Lung (tissue), 12 donors: ENCODE measurements around the gene COBL. TPM values are rescaled to one million over a fixed set of nuclear protein-coding genes. Genes with fewer than 3 reads are reported as not detected.
A peak's percentile ranks its signal among the peaks of the same experiment; 100 is the strongest.

Experiments
- ATAC-seq: fragments of 200-7000 bp; cut with Tn5 transposase; one replicate; pipeline ENCODE4 v1.9.1; 2020; ENCODE audit warnings: moderate number of reproducible peaks; ENCODE audit not compliant: insufficient read depth, low FRiP score
- DNase-seq, 3 donors: peaks; one replicate each; pipeline ENCODE4 v3.0.0-alpha.2; 2013 to 2017
- H3K27ac ChIP-seq, 2 donors: one replicate each; pipeline ENCODE4 v1.5.1; 2013; ENCODE audit warnings: mild to moderate bottlenecking in 2 of 2, moderate library complexity in 2 of 2, control low read depth in 1 of 2, inconsistent platforms in 1 of 2, low read depth in 1 of 2, low read length in 1 of 2
- H3K27me3 ChIP-seq, 3 donors: one replicate each; pipeline ENCODE4 v1.5.1; 2013; ENCODE audit warnings: low read length in 2 of 3; ENCODE audit not compliant: control insufficient read depth in 3 of 3, insufficient read depth in 3 of 3
- H3K36me3 ChIP-seq, 4 donors: one replicate each; pipeline ENCODE4 v1.5.1; 2013; ENCODE audit warnings: low read length in 4 of 4, mild to moderate bottlenecking in 1 of 4, moderate library complexity in 1 of 4; ENCODE audit not compliant: control insufficient read depth in 4 of 4, insufficient read depth in 4 of 4
- H3K4me1 ChIP-seq, 5 donors: one replicate each; pipeline ENCODE4 v1.5.1; 2013; ENCODE audit warnings: low read length in 5 of 5, mild to moderate bottlenecking in 2 of 5, moderate library complexity in 1 of 5; ENCODE audit not compliant: control insufficient read depth in 5 of 5, insufficient read depth in 5 of 5
- H3K4me3 ChIP-seq: one replicate; pipeline ENCODE4 v1.5.1; 2013; ENCODE audit warnings: mild to moderate bottlenecking, control low read depth, moderate library complexity
- H3K9ac ChIP-seq, 2 donors: one replicate each; pipeline ENCODE4 v1.5.1; 2013; ENCODE audit warnings: low read length in 2 of 2, control low read depth in 1 of 2; ENCODE audit not compliant: insufficient read depth in 1 of 2
- H3K9me3 ChIP-seq, 4 donors: one replicate each; pipeline ENCODE4 v1.5.1; 2013; ENCODE audit warnings: low read length in 3 of 4, mild to moderate bottlenecking in 1 of 4, moderate library complexity in 1 of 4; ENCODE audit not compliant: control insufficient read depth in 4 of 4, insufficient read depth in 3 of 4
- CTCF ChIP-seq: IDR thresholded peaks from 2 replicates; pipeline ENCODE4 v1.5.1; 2012; ENCODE audit warnings: mild to moderate bottlenecking; ENCODE audit errors: control extremely low read depth, extremely low read depth
- WGBS, 2 donors: extraction: QIAGEN DNeasy Blood & Tissue Kit; methylation state at CpG; one replicate each; pipeline ENCODE4 v1.1.7; 2013; 5-methylcytosine and 5-hydroxymethylcytosine counted together
- polyA plus RNA-seq, 2 donors: library from polyadenylated mRNA; stranded (reverse); fragments of 200-250 nt; gene quantifications; one replicate each; pipeline ENCODE4 v1.2.1, GENCODE V29; 2013
- total RNA-seq, 2 donors: library from RNA; depleted of rRNA in 1 of 2; stranded (reverse); fragments of >200 nt in 1 of 2; gene quantifications; one replicate each; pipeline ENCODE4 v1.2.1, GENCODE V29; 2014 to 2021
- donor health status: control.
- donor health status: control.
- donor health status: Bipolar disorder and iron deficiency.
- donor health status: healthy.
- donor health status: DM: yes; HTN: yes; CAD: no.

Gene COBL
- total and polyA plus RNA-seq, 4 donors = 6.3 to 38.1 (median 15.0) TPM

DNA sequence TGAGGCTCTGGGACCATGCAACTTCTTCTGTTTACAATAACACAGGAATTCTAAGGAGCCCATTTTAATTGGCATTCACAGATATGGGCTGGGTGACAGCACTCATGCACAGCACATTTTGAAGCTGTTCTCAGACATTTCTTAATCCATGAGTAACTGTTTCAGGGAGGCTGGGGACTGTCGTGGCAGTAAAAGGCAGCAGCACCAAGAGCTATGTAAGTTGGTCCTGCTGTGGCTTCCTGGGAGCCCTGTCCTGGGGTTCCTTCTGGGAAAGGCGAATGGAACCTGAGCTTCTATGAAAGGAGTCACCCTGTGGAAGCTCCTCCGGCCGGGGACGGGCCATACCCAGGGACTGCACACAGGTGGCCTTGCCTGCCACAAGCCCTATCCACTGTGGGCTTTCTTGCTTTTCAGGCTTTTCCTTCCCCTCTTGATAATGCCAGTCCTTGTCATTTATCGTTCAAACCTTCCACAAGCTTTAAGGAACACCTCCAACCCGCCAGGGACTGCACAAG is 40.5 kb downstream of the COBL start:
- Histone ChIP-seq H3K4me1 (peaks cover 0 to 13% (median 4%) of the 10 kb centered on the region in 5 donors), H3K27me3 (no peaks in the 10 kb centered on the region), H3K9ac (no peak overlapping the region), H3K9me3 (peaks cover 0 to 2% (median 0%) of the 10 kb centered on the region in 4 donors), H3K27ac (no peak overlapping the region), H3K36me3 (no peaks in the 10 kb centered on the region), H3K4me3 (no peak overlapping the region)
- DNase-seq = peak in 2 of 3 donors; percentile 22 to 30
- ATAC-seq = no peak
- 76 to 85% methylated on average over 7 of the region's 7 CpGs for WGBS, 2 donors
- TF ChIP-seq CTCF = no peak

DNA sequence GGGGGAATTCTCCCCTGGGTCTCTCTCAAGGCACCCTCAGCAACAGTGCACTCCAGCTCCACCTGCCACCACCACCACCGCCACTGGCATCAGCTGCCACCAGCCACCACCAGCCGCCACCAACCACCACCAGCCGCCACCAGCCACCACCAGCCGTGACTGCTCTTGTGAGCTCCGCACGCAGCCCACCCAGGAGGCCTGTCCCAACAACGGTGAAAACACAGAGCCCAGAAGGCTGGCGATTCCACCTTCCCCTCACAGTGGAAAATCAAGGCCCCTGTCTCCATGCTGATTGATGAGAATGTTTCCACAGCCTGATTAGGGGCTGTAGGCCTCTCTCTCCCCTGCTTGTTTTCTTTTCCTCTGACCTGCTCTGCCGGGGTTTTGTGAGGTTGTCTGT is 41.1 kb downstream of the COBL start:
- H3K9me3 ChIP-seq = peaks cover 0 to 2% (median 0%) of the 10 kb centered on the region in 4 donors
- H3K27me3 ChIP-seq = no peaks in the 10 kb centered on the region
- peak overlapping the region; percentile 26 to 34 for H3K27ac ChIP-seq
- no peaks in the 10 kb centered on the region for H3K36me3 ChIP-seq
- H3K9ac ChIP-seq = no peak overlapping the region
- peak in 1 of 3 donors; percentile 24 for DNase-seq
- TF ChIP-seq CTCF = no peak
- H3K4me1 ChIP-seq = peaks cover 0 to 13% (median 4%) of the 10 kb centered on the region in 5 donors
- WGBS, 2 donors = 70 to 76% methylated on average over 9 of the region's 9 CpGs
- H3K4me3 ChIP-seq = no peak overlapping the region
- ATAC-seq = no peak

GRCh38 chr7:51274955-51275354 is 41.7 kb downstream of the COBL start:
- Histone ChIP-seq H3K27me3 (no peaks in the 10 kb centered on the region), H3K4me1 (peaks cover 0 to 10% (median 2%) of the 10 kb centered on the region in 5 donors), H3K9me3 (peaks cover 0 to 2% (median 0%) of the 10 kb centered on the region in 4 donors), H3K36me3 (no peaks in the 10 kb centered on the region), H3K9ac (no peak overlapping the region), H3K27ac (no peak overlapping the region), H3K4me3 (no peak overlapping the region)
- DNase-seq = no peak
- ATAC-seq = no peak
- WGBS, 2 donors = 84 to 90% methylated on average over 7 of the region's 7 CpGs
- no peak for TF ChIP-seq CTCF

DNA sequence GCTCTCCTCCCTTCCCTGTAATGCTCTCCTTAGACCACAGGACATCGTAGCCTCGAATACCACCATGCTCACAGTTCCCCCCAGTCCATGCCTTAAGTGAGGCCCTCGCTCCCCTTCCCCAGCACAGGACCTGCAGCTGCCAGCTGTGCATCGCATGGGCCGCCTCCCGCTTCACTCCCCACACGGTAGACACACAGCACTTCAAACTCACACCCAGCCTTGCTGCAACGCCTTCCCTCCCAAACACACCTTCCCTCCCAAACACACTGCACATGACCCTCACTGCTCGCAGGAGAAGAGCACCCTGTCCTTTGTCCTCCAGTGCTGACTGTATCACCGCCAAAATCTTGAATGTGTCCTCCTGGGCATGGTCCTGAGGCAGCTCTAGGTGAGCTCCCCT is 42.6 kb downstream of the COBL start:
- no peak overlapping the region for H3K9ac ChIP-seq
- H3K36me3 ChIP-seq = no peaks in the 10 kb centered on the region
- TF ChIP-seq CTCF = no peak
- H3K4me1 ChIP-seq = peaks cover 0 to 10% (median 2%) of the 10 kb centered on the region in 5 donors
- H3K9me3 ChIP-seq = peaks cover 0 to 2% (median 0%) of the 10 kb centered on the region in 4 donors
- H3K4me3 ChIP-seq = no peak overlapping the region
- no peak overlapping the region for H3K27ac ChIP-seq
- WGBS, 2 donors = 90 to 94% methylated on average over 10 of the region's 10 CpGs
- ATAC-seq (no peak), DNase-seq (no peak)
- H3K27me3 ChIP-seq = no peaks in the 10 kb centered on the region
